Retina (tissue), 1 donor: ENCODE results near the gene SLC35A4.

ENCODE experiments used
- DNase-seq: peaks from one replicate; pipeline ENCODE4 v3.0.0-alpha.2; 2016

Gene SLC35A4

GRCh38 chr5:140564196-140565023 lies at the start of gene SLC35A4, which contains the start of gene APBB3:
Gene SLC35A4 (plus strand): TSS chr5:140564828. CDS start chr5:140567170, 2,342 bp downstream.
Gene APBB3 (minus strand): TSS chr5:140564598. CDS start chr5:140564245, 353 bp downstream.
- peak; percentile 96 for DNase-seq

- no peak for DNase-seq
Observed at GRCh38 chr5:140524003-140524402, 40.6 kb upstream of the SLC35A4 start.

GRCh38 chr5:140540227-140540626 lies 24.4 kb upstream of the SLC35A4 start:
- DNase-seq: no peak

GRCh38 chr5:140542972-140543371 lies 21.7 kb upstream of the SLC35A4 start:
- DNase-seq: no peak

GRCh38 chr5:140544986-140545385 lies 19.6 kb upstream of the SLC35A4 start:
- DNase-seq: no peak

GRCh38 chr5:140545606-140546005 lies 19.0 kb upstream of the SLC35A4 start:
- no peak for DNase-seq

GRCh38 chr5:140546851-140547507 lies 17.6 kb upstream of the SLC35A4 start:
- no peak for DNase-seq

GRCh38 chr5:140547508-140548299 lies 16.9 kb upstream of the SLC35A4 start, which contains the start of gene EIF4EBP3:
Gene EIF4EBP3 (plus strand): TSS chr5:140547662. CDS start chr5:140547738, 76 bp downstream.
- DNase-seq: peak; percentile 93

GRCh38 chr5:140548300-140548688 lies 16.3 kb upstream of the SLC35A4 start:
- DNase-seq: no peak

- no peak for DNase-seq
Observed at GRCh38 chr5:140548791-140549190, 15.8 kb upstream of the SLC35A4 start.

- no peak for DNase-seq
Observed at GRCh38 chr5:140549237-140550144, 15.1 kb upstream of the SLC35A4 start.

- DNase-seq: no peak
Observed at GRCh38 chr5:140550147-140551079, 14.2 kb upstream of the SLC35A4 start.

- DNase-seq: no peak
Observed at GRCh38 chr5:140551872-140552271, 12.8 kb upstream of the SLC35A4 start.

GRCh38 chr5:140553657-140554056 lies 11.0 kb upstream of the SLC35A4 start:
- DNase-seq: no peak

- DNase-seq: no peak
Observed at GRCh38 chr5:140554454-140554853, 10.2 kb upstream of the SLC35A4 start.

- no peak for DNase-seq
Observed at GRCh38 chr5:140555747-140556312, 8.8 kb upstream of the SLC35A4 start.

GRCh38 chr5:140556438-140556837 lies 8.2 kb upstream of the SLC35A4 start:
- DNase-seq: no peak

GRCh38 chr5:140557136-140557805 lies 7.4 kb upstream of the SLC35A4 start, which contains the start of gene SRA1:
Gene SRA1 (minus strand): TSS chr5:140557473. CDS start chr5:140557452, 21 bp downstream.
- DNase-seq: peak; percentile 97

GRCh38 chr5:140557965-140558364 lies 6.7 kb upstream of the SLC35A4 start:
- DNase-seq: no peak

- DNase-seq: no peak
Observed at GRCh38 chr5:140558542-140558941, 6.1 kb upstream of the SLC35A4 start.
